DMS114 treated with DMSO at 0.1 percent for 48 hours (cell line): Measurements from ENCODE around the gene ARID5B.

Experiments used
- DNase-seq: peaks from one replicate; lab custom pipeline; 2025; ENCODE audit not compliant: unreplicated experiment; lab: John Stamatoyannopoulos, UW

The ARID5B gene

GRCh38 chr10:62010366-62010765 is 108.9 kb downstream of the ARID5B start:
- DNase-seq, result no peak

GRCh38 chr10:62011558-62011957 is 110.1 kb downstream of the ARID5B start:
- DNase-seq, result no peak

GRCh38 chr10:62012318-62012717 is 110.8 kb downstream of the ARID5B start:
- no peak for DNase-seq

- no peak for DNase-seq
These were observed 113.0 kb downstream of the ARID5B start for GRCh38 chr10:62014510-62014909.

- no peak for DNase-seq
These were observed 114.5 kb downstream of the ARID5B start for GRCh38 chr10:62015994-62016393.

GRCh38 chr10:62016623-62017490 is 115.4 kb downstream of the ARID5B start:
- peak; percentile 17 for DNase-seq

- no peak for DNase-seq
These were observed 116.0 kb downstream of the ARID5B start for GRCh38 chr10:62017491-62017870.

- DNase-seq, result no peak
These were observed 116.8 kb downstream of the ARID5B start for GRCh38 chr10:62018131-62018911.

GRCh38 chr10:62019013-62019684 is 117.7 kb downstream of the ARID5B start:
- DNase-seq, result peak; percentile 27

DNA sequence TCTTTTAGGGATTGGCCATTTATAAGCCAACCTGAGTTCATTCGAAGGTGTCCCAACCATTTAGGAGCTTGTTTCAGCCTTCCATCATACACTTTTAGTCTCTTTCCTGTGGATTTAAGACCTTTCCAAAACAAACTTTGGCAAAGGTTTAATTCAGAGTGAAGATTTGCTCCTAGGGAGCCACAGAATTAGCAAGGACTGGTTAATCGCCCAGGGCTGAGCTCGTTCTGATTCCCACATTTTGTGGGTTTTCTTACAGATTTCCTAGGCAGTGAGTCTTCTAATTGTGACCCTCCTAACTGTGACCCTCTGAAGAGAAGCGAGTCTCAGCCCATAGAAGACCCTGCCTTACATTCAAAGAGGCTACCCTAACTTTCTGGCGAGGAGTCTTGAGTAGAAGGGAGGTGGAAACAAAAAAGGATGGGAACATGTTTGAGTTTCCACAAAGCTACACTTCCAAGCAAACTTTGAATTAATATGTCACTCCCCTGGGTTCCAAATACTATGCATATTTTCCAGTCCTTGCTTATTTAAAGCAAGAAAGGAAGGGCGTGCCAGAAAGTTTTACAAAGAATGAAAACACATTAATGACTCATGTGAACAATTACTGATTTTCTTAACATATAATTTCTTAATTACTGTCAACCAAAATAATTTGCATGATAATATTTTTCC is 118.3 kb downstream of the ARID5B start:
- no peak for DNase-seq

- DNase-seq, result no peak
These were observed 119.7 kb downstream of the ARID5B start for GRCh38 chr10:62021128-62021665.

DNA sequence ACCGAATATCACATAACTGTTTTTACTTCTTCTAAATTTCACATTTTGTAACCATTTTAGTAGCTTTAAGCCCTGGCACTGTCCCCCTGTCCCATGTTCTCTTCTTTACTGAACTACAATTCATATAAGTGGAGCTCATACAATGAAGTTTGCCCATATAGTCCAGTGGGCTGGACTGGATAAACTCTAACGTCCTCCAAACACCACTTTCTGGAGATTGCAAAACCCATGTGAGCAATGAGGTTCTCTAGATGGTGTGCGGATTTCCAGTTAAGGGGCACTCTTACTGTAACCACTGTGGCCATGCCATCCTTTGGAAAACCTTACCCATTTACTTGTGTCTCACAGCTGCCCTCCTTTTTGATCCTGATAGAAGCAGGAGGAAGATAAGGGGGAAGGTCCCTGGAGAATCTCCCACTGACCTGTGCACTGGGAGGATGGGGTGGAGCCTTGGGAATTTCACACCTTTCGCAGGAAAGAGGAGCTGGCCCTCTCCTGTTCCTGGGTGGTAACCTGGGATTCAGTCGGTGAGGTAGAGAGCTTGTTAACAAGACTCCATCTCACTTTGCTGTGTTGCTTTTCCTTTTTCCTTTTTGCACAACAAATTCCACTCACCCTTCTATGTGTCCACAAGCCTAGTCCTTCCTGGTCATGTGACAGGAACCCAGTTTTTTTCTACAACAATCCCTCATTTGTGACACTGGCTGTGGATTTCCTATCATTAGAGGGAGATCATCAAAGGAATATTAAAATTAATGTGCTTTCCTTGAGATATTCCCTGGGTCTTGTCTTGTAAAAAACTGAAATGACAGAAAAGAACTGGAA is 120.7 kb downstream of the ARID5B start:
- no peak for DNase-seq

GRCh38 chr10:62022830-62023229 is 121.3 kb downstream of the ARID5B start:
- no peak for DNase-seq

DNA sequence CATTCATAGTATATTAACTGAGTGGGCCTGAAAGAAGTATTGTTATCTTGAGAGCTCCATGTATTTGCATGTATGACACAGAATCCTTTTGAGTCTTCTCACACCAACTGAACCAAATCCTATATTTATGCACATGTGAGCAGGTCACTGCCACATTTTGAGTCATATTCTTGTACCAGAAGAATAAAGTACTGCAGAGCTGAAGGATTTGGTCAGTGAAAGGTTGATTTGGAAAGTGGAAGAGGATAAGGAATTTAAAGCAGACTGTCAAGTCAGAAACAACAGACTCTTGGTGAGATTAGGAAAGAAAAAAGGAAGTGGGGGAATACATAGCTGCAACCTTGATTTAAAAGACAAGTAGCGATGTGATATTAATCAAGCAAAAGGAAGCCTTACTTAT is 121.8 kb downstream of the ARID5B start:
- DNase-seq, result no peak

DNA sequence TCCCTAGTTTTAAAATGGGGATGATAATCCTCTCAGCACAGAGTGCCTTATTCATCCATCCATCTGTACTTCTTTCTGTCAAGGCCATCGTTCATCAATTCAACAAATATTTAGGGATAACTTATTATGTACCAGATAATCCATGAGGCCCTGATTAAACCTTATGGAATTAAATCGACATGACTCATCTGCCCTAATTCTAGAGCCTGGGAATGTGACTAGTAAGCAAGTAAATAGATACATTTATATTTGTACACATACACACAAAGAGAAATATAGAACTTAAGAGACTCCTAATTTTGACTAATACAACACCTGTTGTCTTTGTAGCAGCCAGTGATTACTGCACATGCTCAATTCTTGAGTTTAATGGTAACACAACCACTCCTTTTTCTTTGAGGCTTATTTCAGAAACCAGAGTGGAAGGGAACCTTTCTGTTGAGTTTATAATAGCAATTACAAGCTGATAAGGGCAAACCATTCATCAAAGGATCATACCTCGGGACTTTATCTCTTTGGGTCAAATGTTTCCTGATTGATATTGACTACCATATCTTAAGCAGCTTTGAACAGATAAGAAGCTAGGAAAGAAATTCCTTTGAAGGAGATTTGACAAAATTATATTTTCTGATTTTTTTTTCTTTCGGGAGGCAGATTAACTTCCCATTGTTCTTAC is 122.7 kb downstream of the ARID5B start:
- DNase-seq, result no peak

DNA sequence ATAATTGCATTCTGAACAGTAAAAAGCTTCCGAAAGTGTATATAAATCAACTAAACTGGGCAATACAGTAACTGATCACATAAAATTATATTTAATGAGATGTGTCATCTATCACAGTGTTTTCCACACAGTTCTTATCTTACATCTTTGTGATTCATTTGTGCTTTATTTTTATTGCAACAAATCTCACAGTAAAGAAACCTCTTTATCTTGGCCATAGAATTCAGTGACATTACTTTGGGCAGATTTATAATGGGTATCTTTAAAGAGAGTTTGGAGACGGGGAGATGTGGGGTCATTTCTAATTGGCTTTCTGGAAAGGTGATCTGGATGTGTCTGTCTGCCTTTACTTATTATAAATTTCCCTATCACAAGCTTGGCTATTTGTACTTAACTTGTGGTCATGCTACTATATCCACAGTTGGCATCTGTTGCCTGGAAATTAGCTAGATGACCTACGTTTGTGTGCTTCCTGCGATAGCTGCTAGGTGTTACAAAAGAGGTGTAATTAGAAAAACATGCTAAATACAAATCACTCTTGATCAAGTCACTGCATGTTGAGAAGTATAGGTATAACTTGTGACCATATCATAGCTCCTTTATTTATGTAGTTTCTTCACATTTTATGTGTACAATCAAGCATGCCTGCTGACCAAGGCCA is 123.8 kb downstream of the ARID5B start:
- no peak for DNase-seq

- DNase-seq, result no peak
These were observed 124.7 kb downstream of the ARID5B start for GRCh38 chr10:62025901-62026879.
